ENCODE results near the gene POMGNT1. TPM values are rescaled to one million over a fixed set of nuclear protein-coding genes. Genes with fewer than 3 reads are reported as not detected.
"Not testable (repeated sequence)": the region's sequence is repeated elsewhere in the genome, so short reads cannot be mapped to it uniquely, and the experiment has no call there.

The POMGNT1 gene
- total RNA-seq, 2 donors from 2014 or later = 46.7 to 61.7 TPM

GRCh38 chr1:46223055-46223454 is 24.8 kb upstream of the POMGNT1 start:
- not testable (repeated sequence) for H3K4me3 Mint-ChIP-seq; H3K27ac Mint-ChIP-seq; H3K36me3 Mint-ChIP-seq; H3K27me3 Mint-ChIP-seq; ATAC-seq; H3K9me3 Mint-ChIP-seq; H3K4me1 Mint-ChIP-seq (ENCODE audit: low read depth in 2 of 2); DNase-seq (ENCODE audit: low spot score)

- Mint-ChIP-seq H3K27me3 (peaks cover 3 to 6% of the 10 kb centered on the region in 2 donors), H3K4me1 (ENCODE audit: low read depth in 2 of 2) (peaks cover 0 to 3% of the 10 kb centered on the region in 2 donors)
- no peak for ATAC-seq
Measured at GRCh38 chr1:46221749-46222148, 23.5 kb upstream of the POMGNT1 start.

GRCh38 chr1:46220808-46221207 is 22.6 kb upstream of the POMGNT1 start:
- Mint-ChIP-seq H3K9me3 (no peaks in the 10 kb centered on the region), H3K4me3 (no peak overlapping the region), H3K4me1 (ENCODE audit: low read depth in 2 of 2) (peaks cover 0 to 3% of the 10 kb centered on the region in 2 donors), H3K36me3 (no peaks in the 10 kb centered on the region), H3K27ac (no peak overlapping the region), H3K27me3 (peaks cover 3 to 7% of the 10 kb centered on the region in 2 donors)
- ATAC-seq (no peak), DNase-seq (ENCODE audit: low spot score) (no peak)

More at GRCh38 chr1:46221749-46222148, 23.5 kb upstream of the POMGNT1 start:
- Mint-ChIP-seq H3K36me3 (no peaks in the 10 kb centered on the region), H3K9me3 (no peaks in the 10 kb centered on the region), H3K27ac (no peak overlapping the region), H3K4me3 (no peak overlapping the region)
- DNase-seq (ENCODE audit: low spot score) = no peak

- Mint-ChIP-seq H3K36me3 (no peaks in the 10 kb centered on the region), H3K4me3 (no peak overlapping the region), H3K4me1 (ENCODE audit: low read depth in 2 of 2) (peaks cover 0 to 3% of the 10 kb centered on the region in 2 donors), H3K9me3 (no peaks in the 10 kb centered on the region), H3K27ac (no peak overlapping the region), H3K27me3 (peaks cover 3 to 7% of the 10 kb centered on the region in 2 donors)
- DNase-seq (ENCODE audit: low spot score) (no peak), ATAC-seq (no peak)
Measured at GRCh38 chr1:46219551-46220520, 21.6 kb upstream of the POMGNT1 start.

GRCh38 chr1:46218443-46218842 is 20.2 kb upstream of the POMGNT1 start:
- Mint-ChIP-seq H3K9me3 (no peaks in the 10 kb centered on the region), H3K27me3 (peaks cover 3 to 7% of the 10 kb centered on the region in 2 donors), H3K27ac (no peak overlapping the region), H3K4me3 (no peak overlapping the region), H3K4me1 (ENCODE audit: low read depth in 2 of 2) (peaks cover 0 to 3% of the 10 kb centered on the region in 2 donors), H3K36me3 (no peaks in the 10 kb centered on the region)
- ATAC-seq (no peak), DNase-seq (ENCODE audit: low spot score) (no peak)

GRCh38 chr1:46215504-46215903 is 17.3 kb upstream of the POMGNT1 start:
- Mint-ChIP-seq H3K9me3 (no peaks in the 10 kb centered on the region), H3K4me1 (ENCODE audit: low read depth in 2 of 2) (no peaks in the 10 kb centered on the region), H3K36me3 (no peaks in the 10 kb centered on the region), H3K27ac (no peak overlapping the region), H3K4me3 (no peak overlapping the region), H3K27me3 (peaks cover 3 to 7% of the 10 kb centered on the region in 2 donors)
- DNase-seq (ENCODE audit: low spot score) (no peak), ATAC-seq (no peak)

GRCh38 chr1:46211051-46211450 is 12.8 kb upstream of the POMGNT1 start:
- Mint-ChIP-seq H3K9me3 (no peaks in the 10 kb centered on the region), H3K36me3 (no peaks in the 10 kb centered on the region), H3K27me3 (no peaks in the 10 kb centered on the region), H3K27ac (no peak overlapping the region), H3K4me1 (ENCODE audit: low read depth in 2 of 2) (no peaks in the 10 kb centered on the region), H3K4me3 (no peak overlapping the region)
- no peak for ATAC-seq
- DNase-seq (ENCODE audit: low spot score) = no peak

GRCh38 chr1:46210561-46210960 is 12.3 kb upstream of the POMGNT1 start:
- no peaks in the 10 kb centered on the region for H3K9me3 Mint-ChIP-seq
- H3K27ac Mint-ChIP-seq = no peak overlapping the region
- H3K36me3 Mint-ChIP-seq = no peaks in the 10 kb centered on the region
- H3K4me3 Mint-ChIP-seq = no peak overlapping the region
- no peaks in the 10 kb centered on the region for H3K4me1 Mint-ChIP-seq (ENCODE audit: low read depth in 2 of 2)
- H3K27me3 Mint-ChIP-seq = no peaks in the 10 kb centered on the region
- DNase-seq (ENCODE audit: low spot score) (no peak), ATAC-seq (no peak)

GRCh38 chr1:46206399-46206798 is 8.2 kb upstream of the POMGNT1 start:
- Mint-ChIP-seq H3K9me3 (no peaks in the 10 kb centered on the region), H3K27ac (no peak overlapping the region), H3K4me1 (ENCODE audit: low read depth in 2 of 2) (peaks cover 6% of the 10 kb centered on the region in 2 donors), H3K27me3 (peaks cover 0 to 2% of the 10 kb centered on the region in 2 donors), H3K36me3 (no peaks in the 10 kb centered on the region), H3K4me3 (no peak overlapping the region)
- ATAC-seq (no peak), DNase-seq (ENCODE audit: low spot score) (no peak)

GRCh38 chr1:46205791-46206190 is 7.6 kb upstream of the POMGNT1 start:
- Mint-ChIP-seq H3K27me3 (peaks cover 0 to 2% of the 10 kb centered on the region in 2 donors), H3K9me3 (no peaks in the 10 kb centered on the region), H3K4me1 (ENCODE audit: low read depth in 2 of 2) (peaks cover 6% of the 10 kb centered on the region in 2 donors), H3K27ac (no peak overlapping the region), H3K36me3 (no peaks in the 10 kb centered on the region), H3K4me3 (no peak overlapping the region)
- DNase-seq (ENCODE audit: low spot score) (no peak), ATAC-seq (no peak)

- ATAC-seq = no peak
- no peaks in the 10 kb centered on the region for H3K9me3 Mint-ChIP-seq
- peaks cover 0 to 2% of the 10 kb centered on the region in 2 donors for H3K27me3 Mint-ChIP-seq
- H3K4me1 Mint-ChIP-seq (ENCODE audit: low read depth in 2 of 2) = peaks cover 6% of the 10 kb centered on the region in 2 donors
- H3K36me3 Mint-ChIP-seq = no peaks in the 10 kb centered on the region
- no peak overlapping the region for H3K4me3 Mint-ChIP-seq
- no peak overlapping the region for H3K27ac Mint-ChIP-seq
- no peak for DNase-seq (ENCODE audit: low spot score)
Measured at GRCh38 chr1:46205141-46205540, 6.9 kb upstream of the POMGNT1 start.

- Mint-ChIP-seq H3K4me1 (ENCODE audit: low read depth in 2 of 2) (peaks cover 6% of the 10 kb centered on the region in 2 donors), H3K36me3 (no peaks in the 10 kb centered on the region), H3K4me3 (no peak overlapping the region), H3K27ac (no peak overlapping the region), H3K9me3 (no peaks in the 10 kb centered on the region), H3K27me3 (peaks cover 0 to 2% of the 10 kb centered on the region in 2 donors)
- no peak for ATAC-seq
- no peak for DNase-seq (ENCODE audit: low spot score)
Measured at GRCh38 chr1:46204406-46204742, 6.1 kb upstream of the POMGNT1 start.

- H3K27ac Mint-ChIP-seq = no peak overlapping the region
- H3K4me3 Mint-ChIP-seq = no peak overlapping the region
- ATAC-seq (no peak), DNase-seq (ENCODE audit: low spot score) (no peak)
- H3K4me1 Mint-ChIP-seq (ENCODE audit: low read depth in 2 of 2) = peaks cover 6% of the 10 kb centered on the region in 2 donors
- no peaks in the 10 kb centered on the region for H3K9me3 Mint-ChIP-seq
- no peaks in the 10 kb centered on the region for H3K36me3 Mint-ChIP-seq
- peaks cover 0 to 2% of the 10 kb centered on the region in 2 donors for H3K27me3 Mint-ChIP-seq
Measured at GRCh38 chr1:46203738-46204405, 5.6 kb upstream of the POMGNT1 start.

- no peaks in the 10 kb centered on the region for H3K9me3 Mint-ChIP-seq
- H3K4me3 Mint-ChIP-seq = peak overlapping the region; percentile 78
- peaks cover 0 to 2% of the 10 kb centered on the region in 2 donors for H3K27me3 Mint-ChIP-seq
- ATAC-seq = no peak
- H3K36me3 Mint-ChIP-seq = no peaks in the 10 kb centered on the region
- no peak for DNase-seq (ENCODE audit: low spot score)
- H3K27ac Mint-ChIP-seq = no peak overlapping the region
- H3K4me1 Mint-ChIP-seq (ENCODE audit: low read depth in 2 of 2) = peaks cover 6 to 11% of the 10 kb centered on the region in 2 donors
Measured at GRCh38 chr1:46199233-46199749, 1.1 kb upstream of the POMGNT1 start.
